ENCODE measurements around the gene BDNF.

BDNF gene

GRCh38 chr11:27619039-27619574 is 81.1 kb downstream of the BDNF start:
- H3K27me3 ChIP-seq (ENCODE audit: insufficient read depth, low read depth, severe bottlenecking), result no peaks in the 10 kb centered on the region
- no peak overlapping the region for H3K4me3 ChIP-seq (ENCODE audit: low read depth, low read length)
- no peak overlapping the region for H3K27ac ChIP-seq
- TF ChIP-seq CTCF (IDR thresholded peaks at IDR 0.05; ENCODE audit: low read depth, low read length), result no peak
- H3K9me3 ChIP-seq (ENCODE audit: severe bottlenecking), result no peaks in the 10 kb centered on the region
- H3K36me3 ChIP-seq, result no peaks in the 10 kb centered on the region
- no peak for DNase-seq

- H3K9me3 ChIP-seq (ENCODE audit: severe bottlenecking), result no peaks in the 10 kb centered on the region
- H3K27ac ChIP-seq, result no peak overlapping the region
- H3K27me3 ChIP-seq (ENCODE audit: insufficient read depth, low read depth, severe bottlenecking), result no peaks in the 10 kb centered on the region
- no peaks in the 10 kb centered on the region for H3K36me3 ChIP-seq
- TF ChIP-seq CTCF (IDR thresholded peaks at IDR 0.05; ENCODE audit: low read depth, low read length), result no peak
- H3K4me3 ChIP-seq (ENCODE audit: low read depth, low read length), result no peak overlapping the region
- no peak for DNase-seq
Measured at GRCh38 chr11:27618281-27618915, 81.9 kb downstream of the BDNF start.

GRCh38 chr11:27616711-27617110 is 83.5 kb downstream of the BDNF start:
- no peak for TF ChIP-seq CTCF (IDR thresholded peaks at IDR 0.05; ENCODE audit: low read depth, low read length)
- no peak overlapping the region for H3K27ac ChIP-seq
- no peaks in the 10 kb centered on the region for H3K27me3 ChIP-seq (ENCODE audit: insufficient read depth, low read depth, severe bottlenecking)
- H3K4me3 ChIP-seq (ENCODE audit: low read depth, low read length), result no peak overlapping the region
- H3K36me3 ChIP-seq, result no peaks in the 10 kb centered on the region
- H3K9me3 ChIP-seq (ENCODE audit: severe bottlenecking), result no peaks in the 10 kb centered on the region
- DNase-seq, result no peak

GRCh38 chr11:27615833-27616232 is 84.4 kb downstream of the BDNF start:
- Histone ChIP-seq H3K9me3 (ENCODE audit: severe bottlenecking) (no peaks in the 10 kb centered on the region), H3K27me3 (ENCODE audit: insufficient read depth, low read depth, severe bottlenecking) (no peaks in the 10 kb centered on the region), H3K4me3 (ENCODE audit: low read depth, low read length) (no peak overlapping the region), H3K27ac (no peak overlapping the region), H3K36me3 (no peaks in the 10 kb centered on the region)
- no peak for TF ChIP-seq CTCF (IDR thresholded peaks at IDR 0.05; ENCODE audit: low read depth, low read length)
- no peak for DNase-seq

- no peak for DNase-seq
- no peaks in the 10 kb centered on the region for H3K9me3 ChIP-seq (ENCODE audit: severe bottlenecking)
- no peak for TF ChIP-seq CTCF (IDR thresholded peaks at IDR 0.05; ENCODE audit: low read depth, low read length)
- no peak overlapping the region for H3K4me3 ChIP-seq (ENCODE audit: low read depth, low read length)
- H3K27ac ChIP-seq, result no peak overlapping the region
- no peaks in the 10 kb centered on the region for H3K27me3 ChIP-seq (ENCODE audit: insufficient read depth, low read depth, severe bottlenecking)
- no peaks in the 10 kb centered on the region for H3K36me3 ChIP-seq
Measured at GRCh38 chr11:27614092-27614491, 86.2 kb downstream of the BDNF start.

All from WERI-Rb-1 (cell line).